NCI-H2029 (cell line): ENCODE measurements around the gene VSNL1.

ENCODE experiments used
- DNase-seq: peaks from one replicate; lab custom pipeline; 2025; lab: John Stamatoyannopoulos, UW

The VSNL1 gene

GRCh38 chr2:17583166-17583565 is 42.7 kb downstream of the VSNL1 start:
- DNase-seq, result no peak

- DNase-seq, result no peak
Observed at GRCh38 chr2:17583646-17584045, 43.1 kb downstream of the VSNL1 start.

GRCh38 chr2:17584689-17585088 is 44.2 kb downstream of the VSNL1 start:
- no peak for DNase-seq

GRCh38 chr2:17587469-17587868 is 47.0 kb downstream of the VSNL1 start:
- DNase-seq, result no peak

- DNase-seq, result no peak
Observed at GRCh38 chr2:17588031-17588430, 47.5 kb downstream of the VSNL1 start.

- DNase-seq, result no peak
Observed at GRCh38 chr2:17589406-17590035, 49.0 kb downstream of the VSNL1 start.

- no peak for DNase-seq
Observed at GRCh38 chr2:17590342-17590911, 49.9 kb downstream of the VSNL1 start.

- no peak for DNase-seq
Observed at GRCh38 chr2:17591846-17592245, 51.4 kb downstream of the VSNL1 start.

GRCh38 chr2:17592731-17593409 is 52.4 kb downstream of the VSNL1 start:
- no peak for DNase-seq

- no peak for DNase-seq
Observed at GRCh38 chr2:17593445-17593840, 52.9 kb downstream of the VSNL1 start.

- DNase-seq, result no peak
Observed at GRCh38 chr2:17593841-17594491, 53.5 kb downstream of the VSNL1 start.

GRCh38 chr2:17594533-17595401 is 54.3 kb downstream of the VSNL1 start:
- DNase-seq, result no peak

- no peak for DNase-seq
Observed at GRCh38 chr2:17599617-17600016, 59.1 kb downstream of the VSNL1 start.

GRCh38 chr2:17600556-17601204 is 60.2 kb downstream of the VSNL1 start:
- no peak for DNase-seq

GRCh38 chr2:17604050-17604449 is 63.6 kb downstream of the VSNL1 start:
- no peak for DNase-seq

- no peak for DNase-seq
Observed at GRCh38 chr2:17605696-17606095, 65.2 kb downstream of the VSNL1 start.

- DNase-seq, result no peak
Observed at GRCh38 chr2:17606851-17607250, 66.4 kb downstream of the VSNL1 start.

GRCh38 chr2:17607379-17607778 is 66.9 kb downstream of the VSNL1 start:
- no peak for DNase-seq

GRCh38 chr2:17608251-17608650 is 67.8 kb downstream of the VSNL1 start:
- DNase-seq, result no peak

- DNase-seq, result no peak
Observed at GRCh38 chr2:17610521-17610920, 70.0 kb downstream of the VSNL1 start.

- DNase-seq, result no peak
Observed at GRCh38 chr2:17611036-17611435, 70.5 kb downstream of the VSNL1 start.
